H1 (cell line): ENCODE results near the gene TXNRD2. TPM values are rescaled to one million over a fixed set of nuclear protein-coding genes. Genes with fewer than 3 reads are reported as not detected.

Experiments used
- CTCF ChIA-PET: fragments of 300-600 bp; sonication (Branson Sonifier 250); formaldehyde crosslinking; loops from one replicate; lab custom pipeline; 2021; ENCODE audit not compliant: partially characterized antibody; lab: Charles Lee
- POLR2A ChIA-PET: fragments of 300-600 bp; sonication (Branson Sonifier 250); formaldehyde crosslinking; loops from one replicate; lab custom pipeline; 2021; ENCODE audit warnings: inconsistent platforms; ENCODE audit not compliant: partially characterized antibody; lab: Charles Lee
- DNase-seq, 2 experiments: peaks; one replicate each; pipeline versions ENCODE4 v3.0.0 to v3.0.0-alpha.2; 2010 to 2022; ENCODE audit warnings: low spot score in 2 of 2, low read depth in 1 of 2, mixed read lengths in 1 of 2
- FAIRE-seq: peaks from 2 replicates; lab custom pipeline; 2011; peaks lifted over from hg19 to GRCh38; lab: Jason Lieb, UNC
- H2AFZ ChIP-seq: 2 replicates; pipeline ENCODE4 v1.8.1; 2012; ENCODE audit warnings: low read length, inconsistent platforms
- H2AK5ac ChIP-seq: 2 replicates; pipeline ENCODE4 v1.6.1; 2013; ENCODE audit warnings: low read depth, low read length
- H2BK120ac ChIP-seq: replicated peaks from 2 replicates; pipeline ENCODE3; 2013; ENCODE audit warnings: low read depth, low read length, inconsistent platforms
- H2BK12ac ChIP-seq: 2 replicates; pipeline ENCODE4 v1.6.1; 2013; ENCODE audit warnings: low read depth, low read length
- H2BK15ac ChIP-seq: 2 replicates; pipeline ENCODE4 v1.6.1; 2013; ENCODE audit warnings: low read length
- H2BK20ac ChIP-seq: 2 replicates; pipeline ENCODE4 v1.6.1; 2013; ENCODE audit warnings: low read length
- H2BK5ac ChIP-seq: 2 replicates; pipeline ENCODE4 v1.6.1; 2013; ENCODE audit warnings: low read depth, low read length
- H3K14ac ChIP-seq: 2 replicates; pipeline ENCODE4 v1.6.1; 2013; ENCODE audit warnings: inconsistent platforms; ENCODE audit not compliant: insufficient read length
- H3K18ac ChIP-seq: 2 replicates; pipeline ENCODE4 v1.6.1; 2013; ENCODE audit warnings: low read length; ENCODE audit errors: extremely low read depth
- H3K23ac ChIP-seq: 2 replicates; pipeline ENCODE4 v1.6.1; 2013; ENCODE audit warnings: inconsistent platforms; ENCODE audit not compliant: insufficient read length
- H3K23me2 ChIP-seq: 2 replicates; pipeline ENCODE4 v1.6.1; 2013; ENCODE audit warnings: low read depth, low read length
- H3K27ac ChIP-seq: 2 replicates; pipeline ENCODE4 v1.6.1; 2011; ENCODE audit warnings: low read depth, low read length, inconsistent platforms
- H3K27me3 ChIP-seq, 4 experiments: replicated peaks in 1 of 4; 1 replicate in 1 of 4; 2 replicates in 3 of 4; pipeline versions ENCODE4 v1.6.1 to v1.8.1; 2011 to 2013; ENCODE audit warnings: low read length in 3 of 4, mild to moderate bottlenecking in 3 of 4, inconsistent platforms in 2 of 4, mixed read lengths in 2 of 4, moderate library complexity in 1 of 4; ENCODE audit not compliant: control insufficient read depth in 3 of 4, insufficient read depth in 3 of 4; ENCODE audit errors: extremely low read depth in 1 of 4
- H3K36me3 ChIP-seq, 4 experiments: 2 replicates each; pipeline versions ENCODE4 v1.6.1 to v1.8.1; 2011 to 2013; ENCODE audit warnings: mild to moderate bottlenecking in 4 of 4, low read length in 3 of 4, moderate library complexity in 2 of 4, control low read depth in 1 of 4, inconsistent platforms in 1 of 4; ENCODE audit not compliant: insufficient read depth in 4 of 4, control insufficient read depth in 2 of 4
- H3K4ac ChIP-seq: replicated peaks from 2 replicates; pipeline ENCODE3; 2013; ENCODE audit warnings: low read length, low read depth, mixed read lengths, inconsistent platforms; ENCODE audit not compliant: insufficient read length
- H3K4me1 ChIP-seq, 4 experiments: replicated peaks in 1 of 4; 1 replicate in 1 of 4; 2 replicates in 3 of 4; pipeline versions ENCODE4 v1.6.1 to v1.8.1; 2011 to 2013; ENCODE audit warnings: low read length in 3 of 4, inconsistent platforms in 2 of 4, mixed read lengths in 1 of 4; ENCODE audit not compliant: insufficient read depth in 4 of 4, control insufficient read depth in 3 of 4
- H3K4me2 ChIP-seq, 2 experiments: 2 replicates each; pipeline versions ENCODE4 v1.6.1 to v1.8.1; 2011 to 2013; ENCODE audit warnings: low read depth in 2 of 2, low read length in 2 of 2, control low read depth in 1 of 2, inconsistent platforms in 1 of 2, mild to moderate bottlenecking in 1 of 2; ENCODE audit not compliant: insufficient read depth in 1 of 2
- H3K4me3 ChIP-seq, 4 experiments: fragments of 200-600, 300-600 bp in 1 of 4; sonication (generic), shearing (Covaris generic), sonication (Bioruptor Twin) in 1 of 4; 2 replicates each; pipeline versions ENCODE4 v1.5.1 to v1.8.1; 2011 to 2016; ENCODE audit warnings: low read length in 4 of 4, low read depth in 3 of 4, control low read depth in 2 of 4, inconsistent platforms in 2 of 4, mild to moderate bottlenecking in 2 of 4, mixed read lengths in 1 of 4, moderate library complexity in 1 of 4; ENCODE audit not compliant: insufficient read depth in 2 of 4; ENCODE audit errors: extremely low read depth in 1 of 4
- H3K56ac ChIP-seq: replicated peaks from 2 replicates; pipeline ENCODE3; 2013; ENCODE audit warnings: low read depth, mild to moderate bottlenecking, mixed read lengths, low read length, inconsistent platforms; ENCODE audit not compliant: insufficient read length
- H3K79me1 ChIP-seq: 2 replicates; pipeline ENCODE4 v1.6.1; 2013; ENCODE audit warnings: low read depth, low read length, control low read depth
- H3K79me2 ChIP-seq, 2 experiments: 2 replicates each; pipeline versions ENCODE4 v1.6.1 to v1.8.1; 2012 to 2013; ENCODE audit warnings: low read length in 2 of 2, mild to moderate bottlenecking in 2 of 2, inconsistent platforms in 1 of 2; ENCODE audit not compliant: insufficient read depth in 2 of 2, control insufficient read depth in 1 of 2
- H3K9ac ChIP-seq, 4 experiments: replicated peaks in 1 of 4; 1 replicate in 1 of 4; 2 replicates in 3 of 4; pipeline versions ENCODE4 v1.6.1 to v1.8.1; 2011 to 2013; ENCODE audit warnings: low read depth in 3 of 4, low read length in 3 of 4, control low read depth in 2 of 4, mild to moderate bottlenecking in 2 of 4, moderate library complexity in 2 of 4, inconsistent platforms in 1 of 4; ENCODE audit errors: extremely low read depth in 1 of 4
- H3K9me3 ChIP-seq, 2 experiments: 2 replicates each; pipeline versions ENCODE4 v1.6.1 to v1.8.1; 2012 to 2013; ENCODE audit warnings: mild to moderate bottlenecking in 2 of 2, moderate library complexity in 2 of 2, control low read depth in 1 of 2, inconsistent platforms in 1 of 2, low read depth in 1 of 2, low read length in 1 of 2, mixed read lengths in 1 of 2; ENCODE audit not compliant: insufficient read depth in 2 of 2
- H4K20me1 ChIP-seq, 2 experiments: replicated peaks in 1 of 2; 2 replicates each; pipeline versions ENCODE3 to v1.8.1; 2011 to 2013; ENCODE audit warnings: inconsistent platforms in 2 of 2, low read length in 2 of 2, mild to moderate bottlenecking in 1 of 2; ENCODE audit not compliant: insufficient read depth in 2 of 2, control insufficient read depth in 1 of 2
- H4K5ac ChIP-seq: 2 replicates; pipeline ENCODE4 v1.6.1; 2013; ENCODE audit warnings: low read length, low read depth, mixed read lengths, inconsistent platforms; ENCODE audit not compliant: insufficient read length
- H4K8ac ChIP-seq: 2 replicates; pipeline ENCODE4 v1.8.0; 2013; ENCODE audit warnings: mild to moderate bottlenecking, moderate library complexity, low read length, inconsistent platforms; ENCODE audit not compliant: insufficient read depth; ENCODE audit errors: extremely low read depth
- H4K91ac ChIP-seq: replicated peaks from 2 replicates; pipeline ENCODE3; 2013; ENCODE audit warnings: low read length, mixed read lengths, inconsistent platforms; ENCODE audit not compliant: insufficient read length
- GABPA ChIP-seq: IDR thresholded peaks from 2 replicates; pipeline ENCODE4 v1.6.1; 2011; ENCODE audit warnings: mild to moderate bottlenecking, low read length, moderate library complexity, borderline replicate concordance; ENCODE audit not compliant: insufficient read depth
- HDAC2 ChIP-seq, 2 experiments: fragments of 300-600 bp in 1 of 2; sonication (generic) in 1 of 2; IDR thresholded peaks; 2 replicates each; pipeline ENCODE4 v1.6.1; 2011 to 2012; ENCODE audit warnings: low read depth in 2 of 2, low read length in 2 of 2, mild to moderate bottlenecking in 2 of 2, moderate library complexity in 2 of 2, borderline replicate concordance in 1 of 2, inconsistent platforms in 1 of 2
- RAD21 ChIP-seq, 2 experiments: IDR thresholded peaks in 1 of 2; conservative IDR thresholded peaks in 1 of 2; 2 replicates each; pipeline ENCODE4 v1.6.1; 2011; ENCODE audit warnings: low read depth in 2 of 2, low read length in 2 of 2, improper control_type of control experiment in 1 of 2, inconsistent platforms in 1 of 2, mild to moderate bottlenecking in 1 of 2, moderate library complexity in 1 of 2
- WGBS, 2 experiments: shearing (Covaris generic) in 1 of 2; methylation state at CpG; one replicate each; pipeline versions ENCODE4 v1.1.6 to v1.1.7; 2013 to 2015; ENCODE audit warnings: low lambda C conversion rate in 2 of 2, mixed read lengths in 2 of 2, inconsistent platforms in 1 of 2, low coverage in 1 of 2, missing lambda C conversion rate in 1 of 2; ENCODE audit not compliant: insufficient replicate concordance in 2 of 2, insufficient coverage in 1 of 2, insufficient read length in 1 of 2; ENCODE audit errors: extremely low coverage in 1 of 2, missing lambda C conversion rate in 1 of 2; 5-methylcytosine and 5-hydroxymethylcytosine counted together
- polyA plus RNA-seq, 7 experiments: library from polyadenylated mRNA; depleted of rRNA in 3 of 7; stranded (reverse) in 5 of 7; unstranded in 2 of 7; fragments of >200 nt in 5 of 7; fragments of 200-250 nt in 2 of 7; gene quantifications; 1 replicate in 5 of 7; 2 replicates in 1 of 7; 4 replicates in 1 of 7; pipeline versions ENCODE4 v1.2.1 to v1.2.3, GENCODE V29; 2011 to 2013; ENCODE audit warnings: missing spikeins in 2 of 7, mixed read lengths in 2 of 7
- total RNA-seq: library from RNA; stranded (reverse); fragmentation: NEBNext Ultra II Directional; extraction: Animal tissue kit (Norgen Biotek cat#: 25700); gene quantifications from 2 replicates; pipeline ENCODE4 v1.2.1, GENCODE V29; 2021
- TF ChIP-seq, protein P1 (sequence below), 3 experiments: IDR thresholded peaks; 1 replicate in 2 of 3; 2 replicates in 1 of 3; pipeline versions ENCODE4 v1.5.1 to v1.6.1; 2011; ENCODE audit warnings: low read length in 3 of 3, mild to moderate bottlenecking in 3 of 3, inconsistent platforms in 2 of 3, low read depth in 1 of 3, moderate library complexity in 1 of 3; ENCODE audit not compliant: insufficient read depth in 1 of 3; ENCODE audit errors: control extremely low read depth in 1 of 3

TXNRD2 gene
- total and polyA plus RNA-seq, 2 of the 8 experiments (the other 6 are each of a cell fraction or from before 2014, with no cell fraction given), result 14.8 to 21.9 TPM

DNA sequence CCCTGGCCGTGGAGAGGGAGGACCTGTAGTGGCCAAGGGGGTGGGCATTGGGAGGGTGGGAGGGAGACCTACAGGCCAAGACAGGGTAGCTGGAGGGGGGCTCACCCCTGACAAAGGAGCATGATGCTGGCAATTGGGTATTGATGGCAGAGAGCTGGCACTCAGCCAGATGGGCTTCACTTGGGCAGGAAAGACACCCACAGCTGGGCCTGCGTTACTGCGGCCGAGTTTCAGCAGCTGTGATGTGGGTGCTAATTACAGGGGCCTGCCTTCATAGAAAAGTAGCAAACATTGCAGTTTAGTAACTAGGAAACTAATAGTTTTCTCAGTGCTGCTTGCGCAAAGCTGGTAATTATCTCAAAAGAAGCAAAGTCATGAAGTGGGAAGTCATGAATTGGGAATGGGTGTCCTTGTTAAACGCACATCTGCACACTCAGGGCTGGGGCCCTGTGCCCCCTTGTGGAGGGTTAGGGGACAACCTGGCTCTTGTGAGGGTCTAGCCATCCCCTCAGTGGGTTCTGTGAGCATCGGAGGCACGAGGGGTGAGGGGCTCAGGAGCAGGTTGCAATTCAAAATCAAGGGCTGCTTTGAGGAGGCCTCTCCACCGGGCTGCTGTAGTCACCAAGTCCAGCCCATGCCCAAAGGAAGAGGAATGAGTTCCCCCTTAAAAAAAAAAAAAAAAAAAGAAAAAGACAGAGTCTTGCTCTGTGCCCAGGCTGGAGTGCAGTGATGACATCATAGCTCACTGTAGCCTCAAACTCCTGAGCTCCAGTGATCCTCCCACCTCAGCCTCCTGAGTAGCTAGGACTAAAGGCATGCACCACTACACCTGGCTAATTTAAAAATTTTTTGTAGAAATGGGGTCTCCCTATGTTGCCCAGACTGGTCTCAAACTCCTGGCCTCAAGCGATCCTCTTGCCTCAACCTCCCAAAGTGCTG is 24.4 kb upstream of the TXNRD2 start:
- CTCF ChIA-PET, result interaction anchor here (0.6 to 16.2 kb wide), 19 partner anchors 9 to 295 kb away, joined by 3 to 369 read pairs (median 4); partner anchors contain the start of gene TANGO2
- Histone ChIP-seq H3K4ac (no peak overlapping the region), H3K4me1 (peaks cover 0 to 13% (median 12%) of the 10 kb centered on the region in 4 experiments; a peak in 6 of 7 replicates), H3K79me2 (no peaks in the 10 kb centered on the region), H3K56ac (no peak overlapping the region), H4K91ac (no peak overlapping the region), H2BK5ac (no peak overlapping the region), H2BK12ac (no peak overlapping the region), H3K18ac (no peak overlapping the region), H3K9ac (no peak overlapping the region), H2BK15ac (no peak overlapping the region), H3K14ac (no peak overlapping the region), H2BK120ac (no peak overlapping the region), H4K8ac (no peak overlapping the region), H3K23ac (no peak overlapping the region), H4K5ac (no peak overlapping the region), H3K23me2 (no peaks in the 10 kb centered on the region), H4K20me1 (peaks cover 4 to 6% of the 10 kb centered on the region in 2 experiments), H2AK5ac (no peak overlapping the region), H3K9me3 (no peaks in the 10 kb centered on the region), H3K27ac (no peak overlapping the region), H3K4me3 (no peak overlapping the region), H2AFZ (no peak overlapping the region), H3K4me2 (no peak overlapping the region), H3K79me1 (no peaks in the 10 kb centered on the region), H3K36me3 (peaks cover 0 to 2% (median under 1%) of the 10 kb centered on the region in 4 experiments; a peak in 3 of 8 replicates), H3K27me3 (no peaks in the 10 kb centered on the region), H2BK20ac (no peak overlapping the region)
- FAIRE-seq, result no peak
- peak in 1 of 2 experiments; percentile 76 for DNase-seq
- 89% methylated on average over 10 of the region's 10 CpGs; no CpG with 5 or more reads in 1 of the 2 experiments for WGBS, 2 experiments
- TF ChIP-seq, protein P1, sequence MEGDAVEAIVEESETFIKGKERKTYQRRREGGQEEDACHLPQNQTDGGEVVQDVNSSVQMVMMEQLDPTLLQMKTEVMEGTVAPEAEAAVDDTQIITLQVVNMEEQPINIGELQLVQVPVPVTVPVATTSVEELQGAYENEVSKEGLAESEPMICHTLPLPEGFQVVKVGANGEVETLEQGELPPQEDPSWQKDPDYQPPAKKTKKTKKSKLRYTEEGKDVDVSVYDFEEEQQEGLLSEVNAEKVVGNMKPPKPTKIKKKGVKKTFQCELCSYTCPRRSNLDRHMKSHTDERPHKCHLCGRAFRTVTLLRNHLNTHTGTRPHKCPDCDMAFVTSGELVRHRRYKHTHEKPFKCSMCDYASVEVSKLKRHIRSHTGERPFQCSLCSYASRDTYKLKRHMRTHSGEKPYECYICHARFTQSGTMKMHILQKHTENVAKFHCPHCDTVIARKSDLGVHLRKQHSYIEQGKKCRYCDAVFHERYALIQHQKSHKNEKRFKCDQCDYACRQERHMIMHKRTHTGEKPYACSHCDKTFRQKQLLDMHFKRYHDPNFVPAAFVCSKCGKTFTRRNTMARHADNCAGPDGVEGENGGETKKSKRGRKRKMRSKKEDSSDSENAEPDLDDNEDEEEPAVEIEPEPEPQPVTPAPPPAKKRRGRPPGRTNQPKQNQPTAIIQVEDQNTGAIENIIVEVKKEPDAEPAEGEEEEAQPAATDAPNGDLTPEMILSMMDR (IDR thresholded peaks at IDR 0.05; ENCODE audit: control extremely low read depth in 1 of 3, insufficient read depth in 1 of 3, low read depth in 1 of 3, low read length in 3 of 3), result peak; percentile 74 to 84 (median 82)
- peak; percentile 36 to 49; a peak in 2 of 4 replicates for TF ChIP-seq RAD21 (IDR thresholded peaks at IDR 0.05 in 1 of 2, conservative IDR thresholded peaks at IDR 0.05 in 1 of 2; ENCODE audit: low read depth in 2 of 2, low read length in 2 of 2)
- 0 out of 2 replicates have a peak, but pooled peaks have one; percentile 36 for TF ChIP-seq GABPA
- TF ChIP-seq HDAC2 (IDR thresholded peaks at IDR 0.05; ENCODE audit: borderline replicate concordance in 1 of 2, low read depth in 2 of 2, low read length in 2 of 2), result no peak
- POLR2A ChIA-PET, result interaction anchor here (2.6 kb wide), 1 partner anchor 20 kb away, joined by 9 read pairs; no protein-coding TSS in a partner anchor
